MM.1S (cell line): ENCODE measurements around the gene CFAP54.
A peak's percentile ranks its signal among the peaks of the same experiment; 100 is the strongest.

Source experiments
- DNase-seq: peaks from one replicate; pipeline ENCODE4 v3.0.0-alpha.2; 2015
- H2AFZ ChIP-seq: fragments of 300-600 bp; sonication (generic); 2 replicates; pipeline ENCODE4 v1.6.0; 2016; ENCODE audit warnings: antibody characterized with exemption, low read length
- H3F3A ChIP-seq: fragments of 300-600 bp; sonication (generic); 2 replicates; pipeline ENCODE4 v1.6.1; 2016; ENCODE audit warnings: mild to moderate bottlenecking, antibody characterized with exemption, low read length, moderate library complexity, mixed read lengths; ENCODE audit not compliant: insufficient read depth
- H3K27ac ChIP-seq: fragments of 300-600 bp; sonication (generic); 2 replicates; pipeline ENCODE4 v1.5.1; 2016; ENCODE audit warnings: mild to moderate bottlenecking, low read length
- H3K27me3 ChIP-seq: fragments of 300-600 bp; sonication (generic); replicated peaks from 2 replicates; pipeline ENCODE4 v1.6.0; 2016; ENCODE audit warnings: low read length; ENCODE audit not compliant: insufficient read depth
- H3K36me3 ChIP-seq: fragments of 300-600 bp; sonication (generic); replicated peaks from 2 replicates; pipeline ENCODE4 v1.6.1; 2016; ENCODE audit warnings: mild to moderate bottlenecking, low read length, mixed read lengths; ENCODE audit not compliant: insufficient read depth
- H3K4me1 ChIP-seq: fragments of 300-600 bp; sonication (generic); 2 replicates; pipeline ENCODE4 v1.6.1; 2016; ENCODE audit warnings: low read length, mixed read lengths
- H3K4me2 ChIP-seq: fragments of 300-600 bp; sonication (generic); 2 replicates; pipeline ENCODE4 v1.6.0; 2016; ENCODE audit warnings: low read depth, low read length
- H3K4me3 ChIP-seq: fragments of 300-600 bp; sonication (generic); 2 replicates; pipeline ENCODE4 v1.5.1; 2016; ENCODE audit warnings: low read length, mixed read lengths
- H3K79me2 ChIP-seq: fragments of 300-600 bp; sonication (generic); 2 replicates; pipeline ENCODE4 v1.6.1; 2016; ENCODE audit warnings: mixed run types, low read length, mixed read lengths
- H3K9ac ChIP-seq: fragments of 300-600 bp; sonication (generic); 2 replicates; pipeline ENCODE4 v1.6.1; 2016; ENCODE audit warnings: low read length, mixed read lengths
- H3K9me2 ChIP-seq: fragments of 300-600 bp; sonication (generic); replicated peaks from 2 replicates; pipeline ENCODE4 v1.6.1; 2016; ENCODE audit warnings: mild to moderate bottlenecking, low read length, mixed read lengths; ENCODE audit not compliant: insufficient read depth
- H3K9me3 ChIP-seq: fragments of 300-600 bp; sonication (generic); replicated peaks from 2 replicates; pipeline ENCODE4 v1.6.1; 2016; ENCODE audit warnings: mild to moderate bottlenecking, low read length, mixed read lengths; ENCODE audit not compliant: insufficient read depth
- H4K20me1 ChIP-seq: fragments of 300-600 bp; sonication (generic); 2 replicates; pipeline ENCODE4 v1.6.1; 2016; ENCODE audit warnings: mild to moderate bottlenecking, low read length, moderate library complexity, mixed read lengths; ENCODE audit not compliant: insufficient read depth
- CTCF ChIP-seq: fragments of 300-600 bp; sonication (generic); IDR thresholded peaks from 2 replicates; pipeline ENCODE4 v1.5.1; 2016; ENCODE audit warnings: antibody characterized with exemption, low read length, mixed read lengths
- EZH2 ChIP-seq: fragments of 300-600 bp; sonication (generic); optimal IDR thresholded peaks from 2 replicates; pipeline ENCODE3; 2017; ENCODE audit warnings: low read depth, mild to moderate bottlenecking, antibody characterized with exemption, low read length, mixed read lengths
- EZH2phosphoT487 ChIP-seq: fragments of 300-600 bp; sonication (generic); IDR thresholded peaks from 2 replicates; pipeline ENCODE4 v1.6.1; 2018; ENCODE audit warnings: antibody characterized with exemption, low read length

The CFAP54 gene

DNA sequence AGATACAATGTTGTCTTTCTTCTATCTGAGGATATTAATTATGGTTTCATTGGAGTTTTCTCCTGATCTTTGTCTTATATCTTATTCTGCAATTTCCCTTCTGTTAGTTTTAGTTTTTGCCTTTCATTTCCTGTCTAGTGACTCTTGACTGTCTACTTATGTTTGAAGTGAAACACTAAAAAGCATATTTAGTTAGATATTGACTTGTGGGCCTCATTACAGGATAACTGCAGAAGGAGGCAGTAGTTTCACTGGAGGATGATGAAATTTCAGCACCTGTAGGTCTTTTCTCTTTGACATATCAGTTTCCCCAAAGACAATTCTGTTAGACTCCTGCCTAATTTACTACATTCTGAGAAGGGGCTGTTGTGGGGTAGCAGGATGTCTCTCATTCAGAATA, 320.1 kb downstream of the CFAP54 start:
- H3K9ac ChIP-seq: no peak overlapping the region
- peak overlapping the region; percentile 22; the same call in 1 of the 2 replicates for H3K27ac ChIP-seq
- H3K4me1 ChIP-seq: peaks cover 8% of the 10 kb centered on the region; the same call in 1 of the 2 replicates
- no peaks in the 10 kb centered on the region for H3K36me3 ChIP-seq
- no peaks in the 10 kb centered on the region for H4K20me1 ChIP-seq
- no peaks in the 10 kb centered on the region for H3K9me3 ChIP-seq
- peak overlapping the region; percentile 17 for H3K4me2 ChIP-seq
- peaks cover 4% of the 10 kb centered on the region; the same call in 1 of the 2 replicates for H3F3A ChIP-seq
- H2AFZ ChIP-seq: 0 out of 2 replicates have a peak overlapping the region, but pooled peaks have one; percentile 7
- H3K4me3 ChIP-seq: no peak overlapping the region
- no peaks in the 10 kb centered on the region for H3K27me3 ChIP-seq
- no peaks in the 10 kb centered on the region for H3K9me2 ChIP-seq
- H3K79me2 ChIP-seq: no peaks in the 10 kb centered on the region
- peak; percentile 32 for DNase-seq
- TF ChIP-seq EZH2 (no peak), EZH2phosphoT487 (no peak), CTCF (no peak)

- DNase-seq: peak; percentile 27
- TF ChIP-seq CTCF (no peak), EZH2phosphoT487 (no peak), EZH2 (no peak)
- 0 out of 2 replicates have a peak overlapping the region, but pooled peaks have one; percentile 7 for H2AFZ ChIP-seq
These were observed 320.7 kb downstream of the CFAP54 start for GRCh38 chr12:96810057-96810456.

GRCh38 chr12:96810477-96810876, 321.1 kb downstream of the CFAP54 start:
- Histone ChIP-seq H2AFZ (no peak overlapping the region), H3K4me3 (no peak overlapping the region), H4K20me1 (no peaks in the 10 kb centered on the region), H3K27ac (no peak overlapping the region), H3K4me2 (peak overlapping the region; percentile 17; the same call in 1 of the 2 replicates), H3K9ac (no peak overlapping the region), H3K36me3 (no peaks in the 10 kb centered on the region), H3K4me1 (peaks cover 8% of the 10 kb centered on the region; the same call in 1 of the 2 replicates), H3K9me3 (no peaks in the 10 kb centered on the region), H3K79me2 (no peaks in the 10 kb centered on the region), H3K27me3 (no peaks in the 10 kb centered on the region), H3K9me2 (no peaks in the 10 kb centered on the region), H3F3A (peaks cover 4% of the 10 kb centered on the region; the same call in 1 of the 2 replicates)
- TF ChIP-seq CTCF (no peak), EZH2 (no peak), EZH2phosphoT487 (no peak)
- no peak for DNase-seq

More at GRCh38 chr12:96810057-96810456, 320.7 kb downstream of the CFAP54 start:
- Histone ChIP-seq H3K4me1 (peaks cover 8% of the 10 kb centered on the region; the same call in 1 of the 2 replicates), H3K27me3 (no peaks in the 10 kb centered on the region), H3F3A (peaks cover 4% of the 10 kb centered on the region; the same call in 1 of the 2 replicates), H3K9ac (no peak overlapping the region), H3K79me2 (no peaks in the 10 kb centered on the region), H3K9me3 (no peaks in the 10 kb centered on the region), H3K9me2 (no peaks in the 10 kb centered on the region), H3K4me3 (no peak overlapping the region), H3K4me2 (peak overlapping the region; percentile 17; the same call in 1 of the 2 replicates), H3K27ac (peak overlapping the region; percentile 22; the same call in 1 of the 2 replicates), H4K20me1 (no peaks in the 10 kb centered on the region), H3K36me3 (no peaks in the 10 kb centered on the region)
